HepG2 (cell line): ENCODE results near the gene MBD5. TPM values are rescaled to one million over a fixed set of nuclear protein-coding genes. Genes with fewer than 3 reads are reported as not detected.

Experiments
- ATAC-seq: fragments of 200-7000 bp; cut with Tn5 transposase; 3 replicates; pipeline ENCODE4 v1.9.1; 2020; ENCODE audit warnings: mild to moderate bottlenecking, moderate library complexity
- BruUV-seq: library from RNA; stranded (reverse); fragments of 400-500 nt; replicated peaks from 2 replicates; lab custom pipeline; 2021; lab: Mats Ljungman, UMichigan
- CTCF ChIA-PET: fragments of 300-600 bp; formaldehyde crosslinking; extraction: SDS; loops from one replicate; lab custom pipeline; 2021; ENCODE audit warnings: low total read pairs, inconsistent platforms, low intra/inter-chr PET ratio; lab: Yijun Ruan, JAX
- POLR2A ChIA-PET: fragments of 350-600 bp; sonication (Branson Sonifier 250); formaldehyde crosslinking; loops from one replicate; lab custom pipeline; 2020; ENCODE audit warnings: antibody characterized with exemption, inconsistent platforms; lab: Yijun Ruan, JAX
- DNase-seq: peaks from one replicate; pipeline ENCODE4 v3.0.0-alpha.2; 2015; ENCODE audit warnings: low spot score
- FAIRE-seq: peaks from 3 replicates; lab custom pipeline; 2011; peaks lifted over from hg19 to GRCh38; lab: Jason Lieb, UNC
- H2AFZ ChIP-seq: one replicate; pipeline ENCODE4 v1.6.1; 2011; ENCODE audit warnings: low read length, inconsistent platforms
- H3K27ac ChIP-seq: fragments of 300-600 bp; 3 replicates; pipeline ENCODE4 v1.8.0; 2011; ENCODE audit warnings: mixed run types, mild to moderate bottlenecking, mixed read lengths, low read length, inconsistent platforms; ENCODE audit not compliant: insufficient read depth; ENCODE audit errors: extremely low read length
- H3K27me3 ChIP-seq, 2 experiments: fragments of 200-600 bp in 1 of 2; 2 replicates in 1 of 2; 3 replicates in 1 of 2; pipeline versions ENCODE4 v1.6.0 to v1.8.0; 2011; ENCODE audit warnings: low read length in 2 of 2, mild to moderate bottlenecking in 2 of 2, moderate library complexity in 2 of 2, inconsistent platforms in 1 of 2; ENCODE audit not compliant: insufficient read depth in 2 of 2, control insufficient read depth in 1 of 2
- H3K36me3 ChIP-seq, 2 experiments: fragments of 200-600 bp in 1 of 2; replicated peaks in 1 of 2; 2 replicates in 1 of 2; 3 replicates in 1 of 2; pipeline versions ENCODE4 v1.5.1 to v1.8.0; 2011; ENCODE audit warnings: low read length in 2 of 2, inconsistent platforms in 1 of 2; ENCODE audit not compliant: insufficient read depth in 2 of 2, control insufficient read depth in 1 of 2
- H3K4me1 ChIP-seq: 2 replicates; pipeline ENCODE4 v1.5.1; 2012; ENCODE audit warnings: low read length, inconsistent platforms; ENCODE audit not compliant: insufficient read depth
- H3K4me2 ChIP-seq: 2 replicates; pipeline ENCODE4 v1.6.0; 2011; ENCODE audit warnings: low read depth, low read length, inconsistent platforms
- H3K4me3 ChIP-seq, 3 experiments: fragments of 200-600 bp in 1 of 3; sonication (generic), shearing (Covaris generic) in 1 of 3; replicated peaks in 1 of 3; 2 replicates each; pipeline ENCODE4 v1.5.1; 2011 to 2016; ENCODE audit warnings: low read length in 3 of 3, inconsistent platforms in 2 of 3, low read depth in 2 of 3, mild to moderate bottlenecking in 2 of 3, control low read depth in 1 of 3, mixed read lengths in 1 of 3; ENCODE audit not compliant: insufficient read depth in 1 of 3
- H3K79me2 ChIP-seq: one replicate; pipeline ENCODE4 v1.6.1; 2011; ENCODE audit warnings: low read length, inconsistent platforms; ENCODE audit not compliant: insufficient read depth
- H3K9ac ChIP-seq: 2 replicates; pipeline ENCODE4 v1.6.0; 2011; ENCODE audit warnings: mild to moderate bottlenecking, low read depth, low read length, inconsistent platforms; ENCODE audit not compliant: insufficient read depth
- H3K9me3 ChIP-seq: 2 replicates; pipeline ENCODE4 v1.5.1; 2012; ENCODE audit warnings: mild to moderate bottlenecking, low read length
- H4K20me1 ChIP-seq: 2 replicates; pipeline ENCODE4 v1.6.0; 2011; ENCODE audit warnings: inconsistent platforms, mild to moderate bottlenecking, low read length, moderate library complexity; ENCODE audit not compliant: insufficient read depth
- ATRX ChIP-seq: sonication (generic); formaldehyde crosslinking; IDR thresholded peaks from 2 replicates; pipeline ENCODE4 v1.4.0; 2020; ENCODE audit warnings: missing genetic modification reagents, borderline replicate concordance
- DRAP1 ChIP-seq: IDR thresholded peaks from 2 replicates; pipeline ENCODE4 v1.6.1; 2016; ENCODE audit warnings: missing genetic modification reagents, missing compliant biosample characterization
- HNF1B ChIP-seq: sonication (generic); formaldehyde crosslinking; IDR thresholded peaks from 2 replicates; pipeline ENCODE4 v1.5.1; 2020; ENCODE audit warnings: mild to moderate bottlenecking, moderate library complexity, missing genetic modification reagents
- KAT2B ChIP-seq: fragments of 150-350 bp; IDR thresholded peaks from 2 replicates; pipeline ENCODE4 v1.6.1; 2014; ENCODE audit warnings: low read depth, low read length, borderline replicate concordance
- RCOR2 ChIP-seq: IDR thresholded peaks from 2 replicates; pipeline ENCODE4 v1.6.1; 2016; ENCODE audit warnings: missing biosample characterization, missing genetic modification reagents
- TBP ChIP-seq: sonication (generic); formaldehyde crosslinking; IDR thresholded peaks from 2 replicates; pipeline ENCODE4 v1.5.0; 2020; ENCODE audit warnings: missing genetic modification reagents
- TEF ChIP-seq: sonication (generic); formaldehyde crosslinking; IDR thresholded peaks from 2 replicates; pipeline ENCODE4 v1.5.0; 2020; ENCODE audit warnings: missing genetic modification reagents
- TIGD3 ChIP-seq: sonication (generic); formaldehyde crosslinking; IDR thresholded peaks from 2 replicates; pipeline ENCODE4 v1.5.1; 2020; ENCODE audit warnings: mild to moderate bottlenecking, missing genetic modification reagents, borderline replicate concordance
- ZNF569 ChIP-seq: sonication (generic); formaldehyde crosslinking; IDR thresholded peaks from 2 replicates; pipeline ENCODE4 v1.5.0; 2020; ENCODE audit warnings: mild to moderate bottlenecking, missing genetic modification reagents, moderate library complexity, borderline replicate concordance
- ZNF629 ChIP-seq: sonication (generic); formaldehyde crosslinking; conservative IDR thresholded peaks from 2 replicates; pipeline ENCODE4 v1.5.0; 2020; ENCODE audit warnings: missing genetic modification reagents
- ZNF670 ChIP-seq: sonication (generic); formaldehyde crosslinking; IDR thresholded peaks from 2 replicates; pipeline ENCODE4 v1.8.0; 2022; ENCODE audit warnings: mild to moderate bottlenecking, missing genetic modification reagents, borderline replicate concordance
- ZNF839 ChIP-seq: sonication (generic); formaldehyde crosslinking; IDR thresholded peaks from 2 replicates; pipeline ENCODE4 v1.4.0; 2020; ENCODE audit warnings: missing genetic modification reagents, mild to moderate bottlenecking, borderline replicate concordance
- ZSCAN9 ChIP-seq: IDR thresholded peaks from 2 replicates; pipeline ENCODE4 v1.6.1; 2016; ENCODE audit warnings: borderline replicate concordance
- WGBS: methylation state at CpG from one replicate; pipeline ENCODE4 v1.1.6; 2017; ENCODE audit warnings: low lambda C conversion rate; 5-methylcytosine and 5-hydroxymethylcytosine counted together
- in situ Hi-C: cut with HindIII; loops from 2 replicates; pipeline ENCODE4 v1.10.0; 2017; ENCODE audit warnings: low pct_unique_long_range_greater_than_20kb; ENCODE audit not compliant: extremely low pct_ligation_motif_present
- intact Hi-C: fragments of 100-400 bp; cut with micrococcal nuclease; formaldehyde crosslinking; loops from one replicate; pipeline ENCODE4 v1.10.0; 2022; ENCODE audit not compliant: unreplicated experiment
- polyA plus RNA-seq, 8 experiments: library from polyadenylated mRNA; depleted of rRNA in 3 of 8; stranded (reverse) in 7 of 8; unstranded in 1 of 8; fragments of >200 nt; fragmentation: Illumina TruSeq in 4 of 8; extraction: Trizol in 4 of 8; gene quantifications; 2 replicates each; pipeline versions ENCODE4 v1.2.1 to v1.2.3, GENCODE V29; 2011 to 2016; ENCODE audit warnings: low read depth in 4 of 8, missing spikeins in 1 of 8, mixed read lengths in 1 of 8; ENCODE audit not compliant: insufficient read depth in 1 of 8
- total RNA-seq, 5 experiments: library from RNA; depleted of rRNA; stranded (reverse); fragments of >200 nt; fragmentation: Illumina TruSeq; extraction: Trizol; gene quantifications; 2 replicates each; pipeline ENCODE4 v1.2.3, GENCODE V29; 2016; ENCODE audit warnings: low read depth in 1 of 5

Gene MBD5
- total and polyA plus RNA-seq, 2 of the 13 experiments (the other 11 are each of a cell fraction or from before 2014, with no cell fraction given), result 13.5 to 26.4 TPM

GRCh38 chr2:148524519-148524919 lies 503.6 kb downstream of the MBD5 start:
- DNase-seq, result no peak
- no TSS peak for BruUV-seq
- no peak for ATAC-seq
- H3K9me3 ChIP-seq, result no peaks in the 10 kb centered on the region
- peaks cover 0 to 15% of the 10 kb centered on the region in 2 experiments; a peak in 3 of 5 replicates for H3K27me3 ChIP-seq
- H3K4me2 ChIP-seq, result no peak overlapping the region
- WGBS, result 22% methylated on average over 1 of the region's 1 CpG
- FAIRE-seq, result no peak
- H3K4me1 ChIP-seq, result peaks cover under 1% of the 10 kb centered on the region; the same call in 1 of the 2 replicates
- no peaks in the 10 kb centered on the region for H3K36me3 ChIP-seq
- TF ChIP-seq TBP (CRISPR knock-in tag) (no peak), TIGD3 (CRISPR knock-in tag) (no peak), ZNF569 (CRISPR knock-in tag) (no peak), ZSCAN9 (CRISPR knock-in tag) (no peak), ZNF670 (CRISPR knock-in tag) (no peak), DRAP1 (no peak), KAT2B (no peak), HNF1B (CRISPR knock-in tag) (no peak), ATRX (CRISPR knock-in tag) (no peak), RCOR2 (CRISPR knock-in tag) (no peak), ZNF839 (CRISPR knock-in tag) (no peak), ZNF629 (no peak), TEF (CRISPR knock-in tag) (no peak)
- TF ChIP-seq, all 625 proteins: peak for 0
- Histone ChIP-seq H3K4me3 (no peak overlapping the region), H3K79me2 (no peaks in the 10 kb centered on the region), H3K9ac (no peak overlapping the region), H2AFZ (no peak overlapping the region), H4K20me1 (no peaks in the 10 kb centered on the region), H3K27ac (no peak overlapping the region)
- ChIA-PET CTCF (no interaction called here), POLR2A (no interaction called here)
- in situ Hi-C loops, result no loop called here
- intact Hi-C loops, result no loop called here
